ENCODE measurements around the gene THAP4. TPM values are rescaled to one million over a fixed set of nuclear protein-coding genes. Genes with fewer than 3 reads are reported as not detected.

THAP4 gene
- total and polyA plus RNA-seq, 3 experiments from 2014 or later, result 42.3 to 51.9 (median 51.4) TPM

- CTCF ChIA-PET, result interaction anchor here (0.6 to 1.6 kb wide), 2 partner anchors 17 to 20 kb away, joined by 3 to 5 read pairs; no protein-coding TSS in a partner anchor
- Mint-ChIP-seq H3K27me3 (peaks cover 0 to 1% of the 10 kb centered on the region in 2 donors), H3K4me1 (no peaks in the 10 kb centered on the region), H3K4me3 (no peak overlapping the region), H3K9me3 (no peaks in the 10 kb centered on the region), H3K27ac (no peak overlapping the region), H3K36me3 (peaks cover 0 to 83% (median 21%) of the 10 kb centered on the region in 3 donors)
- no peak for DNase-seq
- no peak overlapping the region for H3K4me3 ChIP-seq (ENCODE audit: low read length)
- H3K9me3 ChIP-seq (ENCODE audit: low read length), result no peaks in the 10 kb centered on the region
- POLR2A ChIA-PET, result no interaction called here
- H3K36me3 ChIP-seq (ENCODE audit: insufficient read depth, low read length), result peaks cover 28% of the 10 kb centered on the region
- H3K4me1 ChIP-seq (ENCODE audit: insufficient read depth, low read length), result no peaks in the 10 kb centered on the region
- no peaks in the 10 kb centered on the region for H3K27me3 ChIP-seq (ENCODE audit: insufficient read depth, low read length, poor library complexity, severe bottlenecking)
- no peak overlapping the region for H3K27ac ChIP-seq (ENCODE audit: low read depth, low read length)
These were observed 21.3 kb upstream of the THAP4 start for GRCh38 chr2:241658296-241658695.

- Mint-ChIP-seq H3K27me3 (peaks cover 0 to 1% of the 10 kb centered on the region in 2 donors), H3K4me3 (no peak overlapping the region), H3K27ac (peak overlapping the region in 2 of 8 donors; percentile 0 to 58), H3K4me1 (no peaks in the 10 kb centered on the region), H3K36me3 (peaks cover 0 to 86% (median 21%) of the 10 kb centered on the region in 3 donors), H3K9me3 (no peaks in the 10 kb centered on the region)
- Histone ChIP-seq H3K4me1 (ENCODE audit: insufficient read depth, low read length) (no peaks in the 10 kb centered on the region), H3K27ac (ENCODE audit: low read depth, low read length) (no peak overlapping the region), H3K9me3 (ENCODE audit: low read length) (no peaks in the 10 kb centered on the region), H3K4me3 (ENCODE audit: low read length) (no peak overlapping the region), H3K36me3 (ENCODE audit: insufficient read depth, low read length) (peaks cover 30% of the 10 kb centered on the region), H3K27me3 (ENCODE audit: insufficient read depth, low read length, poor library complexity, severe bottlenecking) (no peaks in the 10 kb centered on the region)
- no peak for DNase-seq
- ChIA-PET CTCF (no interaction called here), POLR2A (no interaction called here)
These were observed 20.9 kb upstream of the THAP4 start for GRCh38 chr2:241657786-241658254.

- Histone ChIP-seq H3K9me3 (ENCODE audit: low read length) (no peaks in the 10 kb centered on the region), H3K27me3 (ENCODE audit: insufficient read depth, low read length, poor library complexity, severe bottlenecking) (no peaks in the 10 kb centered on the region), H3K36me3 (ENCODE audit: insufficient read depth, low read length) (peaks cover 34% of the 10 kb centered on the region), H3K4me1 (ENCODE audit: insufficient read depth, low read length) (no peaks in the 10 kb centered on the region), H3K4me3 (ENCODE audit: low read length) (no peak overlapping the region), H3K27ac (ENCODE audit: low read depth, low read length) (no peak overlapping the region)
- Mint-ChIP-seq H3K4me3 (no peak overlapping the region), H3K36me3 (peaks cover 0 to 90% (median 21%) of the 10 kb centered on the region in 3 donors), H3K4me1 (no peaks in the 10 kb centered on the region), H3K9me3 (no peaks in the 10 kb centered on the region), H3K27me3 (peaks cover 0 to 1% of the 10 kb centered on the region in 2 donors), H3K27ac (peak overlapping the region in 1 of 8 donors; percentile 55)
- DNase-seq, result no peak
- POLR2A ChIA-PET, result no interaction called here
- CTCF ChIA-PET, result no interaction called here
These were observed 19.3 kb upstream of the THAP4 start for GRCh38 chr2:241656190-241656741.

GRCh38 chr2:241655516-241656189 lies 18.7 kb upstream of the THAP4 start:
- H3K4me3 ChIP-seq (ENCODE audit: low read length), result no peak overlapping the region
- no peak overlapping the region for H3K27ac ChIP-seq (ENCODE audit: low read depth, low read length)
- Mint-ChIP-seq H3K9me3 (no peaks in the 10 kb centered on the region), H3K27ac (peak overlapping the region in 2 of 8 donors; percentile 43 to 55), H3K27me3 (peaks cover 0 to 1% of the 10 kb centered on the region in 2 donors), H3K4me3 (no peak overlapping the region), H3K36me3 (peaks cover 0 to 90% (median 19%) of the 10 kb centered on the region in 3 donors), H3K4me1 (peaks cover 2 to 4% (median 4%) of the 10 kb centered on the region in 3 donors)
- no peaks in the 10 kb centered on the region for H3K9me3 ChIP-seq (ENCODE audit: low read length)
- H3K36me3 ChIP-seq (ENCODE audit: insufficient read depth, low read length), result peaks cover 35% of the 10 kb centered on the region
- no peaks in the 10 kb centered on the region for H3K4me1 ChIP-seq (ENCODE audit: insufficient read depth, low read length)
- ChIA-PET POLR2A (no interaction called here), CTCF (no interaction called here)
- no peaks in the 10 kb centered on the region for H3K27me3 ChIP-seq (ENCODE audit: insufficient read depth, low read length, poor library complexity, severe bottlenecking)
- no peak for DNase-seq

GRCh38 chr2:241654551-241654950 lies 17.6 kb upstream of the THAP4 start:
- no peak overlapping the region for H3K4me3 Mint-ChIP-seq
- H3K27ac Mint-ChIP-seq, result no peak overlapping the region
- no peaks in the 10 kb centered on the region for H3K9me3 Mint-ChIP-seq
- H3K27me3 ChIP-seq (ENCODE audit: insufficient read depth, low read length, poor library complexity, severe bottlenecking), result no peaks in the 10 kb centered on the region
- CTCF ChIA-PET, result no interaction called here
- H3K4me1 Mint-ChIP-seq, result peaks cover 2 to 4% (median 4%) of the 10 kb centered on the region in 3 donors
- H3K4me3 ChIP-seq (ENCODE audit: low read length), result no peak overlapping the region
- no peaks in the 10 kb centered on the region for H3K4me1 ChIP-seq (ENCODE audit: insufficient read depth, low read length)
- peaks cover 0 to 79% (median 12%) of the 10 kb centered on the region in 3 donors for H3K36me3 Mint-ChIP-seq
- DNase-seq, result no peak
- no peaks in the 10 kb centered on the region for H3K9me3 ChIP-seq (ENCODE audit: low read length)
- POLR2A ChIA-PET, result no interaction called here
- no peak overlapping the region for H3K27ac ChIP-seq (ENCODE audit: low read depth, low read length)
- H3K36me3 ChIP-seq (ENCODE audit: insufficient read depth, low read length), result peaks cover 35% of the 10 kb centered on the region
- peaks cover 0 to 1% of the 10 kb centered on the region in 2 donors for H3K27me3 Mint-ChIP-seq

GRCh38 chr2:241653210-241653750 lies 16.3 kb upstream of the THAP4 start:
- ChIA-PET CTCF (no interaction called here), POLR2A (no interaction called here)
- no peak overlapping the region for H3K4me3 ChIP-seq (ENCODE audit: low read length)
- H3K9me3 ChIP-seq (ENCODE audit: low read length), result no peaks in the 10 kb centered on the region
- H3K36me3 ChIP-seq (ENCODE audit: insufficient read depth, low read length), result peaks cover 28% of the 10 kb centered on the region
- Mint-ChIP-seq H3K27ac (no peak overlapping the region), H3K36me3 (peaks cover 0 to 69% (median 8%) of the 10 kb centered on the region in 3 donors), H3K4me1 (peaks cover 5 to 16% (median 14%) of the 10 kb centered on the region in 3 donors), H3K27me3 (peaks cover 0 to 1% of the 10 kb centered on the region in 2 donors), H3K9me3 (no peaks in the 10 kb centered on the region), H3K4me3 (no peak overlapping the region)
- no peaks in the 10 kb centered on the region for H3K27me3 ChIP-seq (ENCODE audit: insufficient read depth, low read length, poor library complexity, severe bottlenecking)
- DNase-seq, result no peak
- H3K27ac ChIP-seq (ENCODE audit: low read depth, low read length), result no peak overlapping the region
- no peaks in the 10 kb centered on the region for H3K4me1 ChIP-seq (ENCODE audit: insufficient read depth, low read length)

GRCh38 chr2:241652722-241653121 lies 15.8 kb upstream of the THAP4 start:
- no peak overlapping the region for H3K27ac ChIP-seq (ENCODE audit: low read depth, low read length)
- ChIA-PET POLR2A (no interaction called here), CTCF (no interaction called here)
- no peak overlapping the region for H3K4me3 ChIP-seq (ENCODE audit: low read length)
- no peaks in the 10 kb centered on the region for H3K9me3 ChIP-seq (ENCODE audit: low read length)
- H3K4me1 Mint-ChIP-seq, result peaks cover 5 to 20% (median 20%) of the 10 kb centered on the region in 3 donors
- H3K27ac Mint-ChIP-seq, result no peak overlapping the region
- no peaks in the 10 kb centered on the region for H3K9me3 Mint-ChIP-seq
- no peaks in the 10 kb centered on the region for H3K4me1 ChIP-seq (ENCODE audit: insufficient read depth, low read length)
- H3K36me3 ChIP-seq (ENCODE audit: insufficient read depth, low read length), result peaks cover 28% of the 10 kb centered on the region
- H3K36me3 Mint-ChIP-seq, result peaks cover 0 to 65% (median 8%) of the 10 kb centered on the region in 3 donors
- H3K4me3 Mint-ChIP-seq, result no peak overlapping the region
- H3K27me3 ChIP-seq (ENCODE audit: insufficient read depth, low read length, poor library complexity, severe bottlenecking), result no peaks in the 10 kb centered on the region
- H3K27me3 Mint-ChIP-seq, result peaks cover 0 to 1% of the 10 kb centered on the region in 2 donors
- no peak for DNase-seq

- Mint-ChIP-seq H3K4me3 (no peak overlapping the region), H3K9me3 (no peaks in the 10 kb centered on the region), H3K36me3 (peaks cover 0 to 60% (median 8%) of the 10 kb centered on the region in 3 donors), H3K27ac (no peak overlapping the region), H3K27me3 (peaks cover 0 to 1% of the 10 kb centered on the region in 2 donors), H3K4me1 (peaks cover 5 to 20% (median 20%) of the 10 kb centered on the region in 3 donors)
- no peaks in the 10 kb centered on the region for H3K27me3 ChIP-seq (ENCODE audit: insufficient read depth, low read length, poor library complexity, severe bottlenecking)
- no peak overlapping the region for H3K27ac ChIP-seq (ENCODE audit: low read depth, low read length)
- DNase-seq, result no peak
- CTCF ChIA-PET, result no interaction called here
- no peaks in the 10 kb centered on the region for H3K4me1 ChIP-seq (ENCODE audit: insufficient read depth, low read length)
- H3K36me3 ChIP-seq (ENCODE audit: insufficient read depth, low read length), result peaks cover 28% of the 10 kb centered on the region
- H3K4me3 ChIP-seq (ENCODE audit: low read length), result no peak overlapping the region
- POLR2A ChIA-PET, result no interaction called here
- no peaks in the 10 kb centered on the region for H3K9me3 ChIP-seq (ENCODE audit: low read length)
These were observed 15.2 kb upstream of the THAP4 start for GRCh38 chr2:241652142-241652541.

Data from CD8-positive, alpha-beta memory T cell (primary cell).